Suprapubic skin (tissue), 4 donors: ENCODE data around the gene USP32.
"Not testable (repeated sequence)": the region's sequence is repeated elsewhere in the genome, so short reads cannot be mapped to it uniquely, and the experiment has no call there.

ENCODE experiments used
- POLR2A ChIP-seq, 2 donors: fragments of 450-650 bp; IDR thresholded peaks; one replicate each; pipeline ENCODE4 v1.6.1; 2017; ENCODE audit warnings: antibody characterized with exemption in 2 of 2, mild to moderate bottlenecking in 2 of 2, moderate library complexity in 2 of 2
- POLR2AphosphoS5 ChIP-seq, 3 donors: sonication (generic); formaldehyde crosslinking; IDR thresholded peaks; one replicate each; pipeline ENCODE4 v1.6.1; 2017; ENCODE audit warnings: antibody characterized with exemption in 3 of 3
- TF ChIP-seq, protein P1 (sequence below), 2 donors: fragments of 200-600 bp in 1 of 2; fragments of 450-650 bp in 1 of 2; sonication (generic) in 1 of 2; IDR thresholded peaks; one replicate each; pipeline ENCODE4 v1.5.1; 2016 to 2019; ENCODE audit warnings: antibody characterized with exemption in 2 of 2, mild to moderate bottlenecking in 1 of 2, moderate library complexity in 1 of 2

DNA sequence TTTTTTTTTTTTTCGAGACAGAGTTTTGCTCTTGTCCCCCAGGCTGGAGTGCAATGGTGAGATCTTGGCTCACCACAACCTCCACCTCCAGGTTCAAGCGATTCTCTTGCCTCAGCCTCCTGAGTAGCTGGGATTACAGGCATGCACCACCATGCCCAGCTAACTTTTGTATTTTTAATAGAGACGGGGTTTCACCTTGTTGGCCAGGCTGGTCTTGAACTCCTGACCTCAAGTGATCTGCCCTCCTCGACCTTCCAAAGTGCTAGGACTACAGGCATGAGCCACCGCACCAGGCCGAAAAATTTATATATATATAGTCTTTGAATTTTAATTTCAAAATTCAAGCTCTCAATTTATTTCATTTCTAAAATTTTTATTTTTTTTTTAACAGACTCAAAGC lies 36.6 kb upstream of the USP32 start:
- TF ChIP-seq, protein P1, sequence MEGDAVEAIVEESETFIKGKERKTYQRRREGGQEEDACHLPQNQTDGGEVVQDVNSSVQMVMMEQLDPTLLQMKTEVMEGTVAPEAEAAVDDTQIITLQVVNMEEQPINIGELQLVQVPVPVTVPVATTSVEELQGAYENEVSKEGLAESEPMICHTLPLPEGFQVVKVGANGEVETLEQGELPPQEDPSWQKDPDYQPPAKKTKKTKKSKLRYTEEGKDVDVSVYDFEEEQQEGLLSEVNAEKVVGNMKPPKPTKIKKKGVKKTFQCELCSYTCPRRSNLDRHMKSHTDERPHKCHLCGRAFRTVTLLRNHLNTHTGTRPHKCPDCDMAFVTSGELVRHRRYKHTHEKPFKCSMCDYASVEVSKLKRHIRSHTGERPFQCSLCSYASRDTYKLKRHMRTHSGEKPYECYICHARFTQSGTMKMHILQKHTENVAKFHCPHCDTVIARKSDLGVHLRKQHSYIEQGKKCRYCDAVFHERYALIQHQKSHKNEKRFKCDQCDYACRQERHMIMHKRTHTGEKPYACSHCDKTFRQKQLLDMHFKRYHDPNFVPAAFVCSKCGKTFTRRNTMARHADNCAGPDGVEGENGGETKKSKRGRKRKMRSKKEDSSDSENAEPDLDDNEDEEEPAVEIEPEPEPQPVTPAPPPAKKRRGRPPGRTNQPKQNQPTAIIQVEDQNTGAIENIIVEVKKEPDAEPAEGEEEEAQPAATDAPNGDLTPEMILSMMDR (IDR thresholded peaks at IDR 0.05) = not testable (repeated sequence)
- not testable (repeated sequence) for TF ChIP-seq POLR2AphosphoS5, POLR2A (IDR thresholded peaks at IDR 0.05)
